Femur (tissue), 1 donor: ENCODE data around the gene SF3A2.

Source experiments
- DNase-seq: peaks from one replicate; pipeline ENCODE4 v3.0.0-alpha.2; 2017

The SF3A2 gene

GRCh38 chr19:2207991-2208860, 28.4 kb upstream of the SF3A2 start:
- peak; percentile 80 for DNase-seq

- no peak for DNase-seq
Observed at GRCh38 chr19:2208975-2209374, 27.6 kb upstream of the SF3A2 start.

- DNase-seq: no peak
Observed at GRCh38 chr19:2209408-2209807, 27.2 kb upstream of the SF3A2 start.

- no peak for DNase-seq
Observed at GRCh38 chr19:2210206-2210605, 26.4 kb upstream of the SF3A2 start.

- DNase-seq: no peak
Observed at GRCh38 chr19:2210987-2211740, 25.5 kb upstream of the SF3A2 start.

GRCh38 chr19:2212861-2213711, 23.5 kb upstream of the SF3A2 start:
- no peak for DNase-seq

- peak; percentile 86 for DNase-seq
Observed at GRCh38 chr19:2213799-2214198, 22.8 kb upstream of the SF3A2 start.

GRCh38 chr19:2214251-2214650, 22.4 kb upstream of the SF3A2 start:
- peak; percentile 61 for DNase-seq

- DNase-seq: no peak
Observed at GRCh38 chr19:2215281-2215751, 21.3 kb upstream of the SF3A2 start.

GRCh38 chr19:2216361-2217225, 20.0 kb upstream of the SF3A2 start:
- no peak for DNase-seq

- DNase-seq: no peak
Observed at GRCh38 chr19:2217591-2217990, 19.0 kb upstream of the SF3A2 start.

GRCh38 chr19:2219726-2220125, 16.9 kb upstream of the SF3A2 start:
- no peak for DNase-seq

- DNase-seq: no peak
Observed at GRCh38 chr19:2221250-2221831, 15.3 kb upstream of the SF3A2 start.

GRCh38 chr19:2221918-2222317, 14.7 kb upstream of the SF3A2 start:
- no peak for DNase-seq

- DNase-seq: no peak
Observed at GRCh38 chr19:2223391-2223790, 13.2 kb upstream of the SF3A2 start.

GRCh38 chr19:2223959-2224358, 12.7 kb upstream of the SF3A2 start:
- DNase-seq: no peak

- no peak for DNase-seq
Observed at GRCh38 chr19:2224754-2225349, 11.8 kb upstream of the SF3A2 start.

GRCh38 chr19:2225415-2226050, 11.1 kb upstream of the SF3A2 start:
- DNase-seq: no peak

GRCh38 chr19:2226051-2226839, 10.4 kb upstream of the SF3A2 start:
- no peak for DNase-seq

GRCh38 chr19:2226840-2227360, 9.7 kb upstream of the SF3A2 start:
- DNase-seq: no peak
